Cardiac fibroblast (primary cell): ENCODE measurements around the gene B3GALNT2.

Experiments
- DNase-seq, 2 donors: peaks; one replicate each; pipeline versions ENCODE4 v3.0.0 to v3.0.0-alpha.2; 2010; ENCODE audit warnings: low read depth in 2 of 2
- H3K4me3 ChIP-seq, 2 donors: replicated peaks in 1 of 2; 1 replicate in 1 of 2; 2 replicates in 1 of 2; pipeline ENCODE4 v1.5.1; 2011; ENCODE audit warnings: low read depth in 2 of 2, low read length in 2 of 2, mild to moderate bottlenecking in 2 of 2, moderate library complexity in 1 of 2
- TF ChIP-seq, protein P1 (sequence below): IDR thresholded peaks from one replicate; pipeline ENCODE4 v1.5.1; 2011; ENCODE audit warnings: low read depth, mild to moderate bottlenecking, low read length, inconsistent platforms

Gene B3GALNT2

DNA sequence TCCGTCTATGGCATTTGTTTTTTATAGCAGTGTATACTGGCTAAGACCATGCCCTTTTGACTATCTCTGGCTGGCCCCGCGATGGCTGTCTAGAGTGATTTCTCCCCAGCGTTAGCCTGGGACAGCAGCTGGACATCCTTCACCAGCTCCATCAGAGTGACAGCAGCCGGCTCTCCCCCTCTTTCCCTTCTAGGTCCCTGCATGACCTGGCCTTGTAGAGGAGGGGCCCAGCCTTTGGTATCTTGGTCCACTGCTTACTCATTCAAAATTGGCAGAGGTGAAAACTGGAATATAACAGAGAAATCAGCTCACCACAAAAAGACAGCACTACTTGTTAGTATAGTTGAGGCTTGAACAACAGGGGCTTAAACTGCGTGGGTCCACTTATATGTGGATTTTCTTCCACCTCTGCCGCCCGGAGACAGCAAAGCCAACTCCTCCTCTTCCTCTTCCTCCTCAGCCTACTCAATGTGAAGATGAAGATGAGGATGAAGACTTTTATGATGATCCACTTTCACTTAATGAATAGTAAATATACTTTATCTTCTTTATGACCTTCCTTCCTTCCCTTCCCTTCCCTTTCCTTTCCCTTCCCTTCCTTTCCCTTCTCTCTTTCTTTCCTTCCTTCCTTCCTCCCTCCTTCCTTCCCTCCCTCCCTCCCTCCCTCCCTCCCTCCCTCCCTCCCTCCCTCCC is 29.4 kb upstream of the B3GALNT2 start:
- TF ChIP-seq, protein P1, sequence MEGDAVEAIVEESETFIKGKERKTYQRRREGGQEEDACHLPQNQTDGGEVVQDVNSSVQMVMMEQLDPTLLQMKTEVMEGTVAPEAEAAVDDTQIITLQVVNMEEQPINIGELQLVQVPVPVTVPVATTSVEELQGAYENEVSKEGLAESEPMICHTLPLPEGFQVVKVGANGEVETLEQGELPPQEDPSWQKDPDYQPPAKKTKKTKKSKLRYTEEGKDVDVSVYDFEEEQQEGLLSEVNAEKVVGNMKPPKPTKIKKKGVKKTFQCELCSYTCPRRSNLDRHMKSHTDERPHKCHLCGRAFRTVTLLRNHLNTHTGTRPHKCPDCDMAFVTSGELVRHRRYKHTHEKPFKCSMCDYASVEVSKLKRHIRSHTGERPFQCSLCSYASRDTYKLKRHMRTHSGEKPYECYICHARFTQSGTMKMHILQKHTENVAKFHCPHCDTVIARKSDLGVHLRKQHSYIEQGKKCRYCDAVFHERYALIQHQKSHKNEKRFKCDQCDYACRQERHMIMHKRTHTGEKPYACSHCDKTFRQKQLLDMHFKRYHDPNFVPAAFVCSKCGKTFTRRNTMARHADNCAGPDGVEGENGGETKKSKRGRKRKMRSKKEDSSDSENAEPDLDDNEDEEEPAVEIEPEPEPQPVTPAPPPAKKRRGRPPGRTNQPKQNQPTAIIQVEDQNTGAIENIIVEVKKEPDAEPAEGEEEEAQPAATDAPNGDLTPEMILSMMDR = no peak
- peak; percentile 20 to 45 for DNase-seq

DNA sequence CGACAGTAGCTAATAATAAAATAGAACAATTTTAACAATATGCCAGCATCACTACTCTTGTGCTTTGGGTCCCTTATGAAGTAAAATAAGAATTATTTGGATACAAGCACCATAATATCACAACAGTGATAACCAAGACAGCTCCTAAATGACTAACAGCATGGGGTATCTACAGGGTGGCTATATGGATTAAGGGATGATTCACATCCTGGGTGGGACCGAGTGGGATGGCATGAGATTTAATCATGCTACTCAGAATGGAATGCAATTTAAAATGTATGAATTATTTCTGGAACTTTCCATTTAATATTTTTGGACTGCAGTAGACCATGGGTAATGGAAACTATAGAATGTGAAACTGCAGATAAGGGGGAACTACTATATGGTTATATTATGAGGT is 28.1 kb upstream of the B3GALNT2 start:
- peak; percentile 34 to 75 for DNase-seq
- TF ChIP-seq, protein P1 = no peak
- no peak overlapping the region for H3K4me3 ChIP-seq

More for the DNA sequence above, 29.4 kb upstream of the B3GALNT2 start:
- H3K4me3 ChIP-seq = no peak overlapping the region

DNA sequence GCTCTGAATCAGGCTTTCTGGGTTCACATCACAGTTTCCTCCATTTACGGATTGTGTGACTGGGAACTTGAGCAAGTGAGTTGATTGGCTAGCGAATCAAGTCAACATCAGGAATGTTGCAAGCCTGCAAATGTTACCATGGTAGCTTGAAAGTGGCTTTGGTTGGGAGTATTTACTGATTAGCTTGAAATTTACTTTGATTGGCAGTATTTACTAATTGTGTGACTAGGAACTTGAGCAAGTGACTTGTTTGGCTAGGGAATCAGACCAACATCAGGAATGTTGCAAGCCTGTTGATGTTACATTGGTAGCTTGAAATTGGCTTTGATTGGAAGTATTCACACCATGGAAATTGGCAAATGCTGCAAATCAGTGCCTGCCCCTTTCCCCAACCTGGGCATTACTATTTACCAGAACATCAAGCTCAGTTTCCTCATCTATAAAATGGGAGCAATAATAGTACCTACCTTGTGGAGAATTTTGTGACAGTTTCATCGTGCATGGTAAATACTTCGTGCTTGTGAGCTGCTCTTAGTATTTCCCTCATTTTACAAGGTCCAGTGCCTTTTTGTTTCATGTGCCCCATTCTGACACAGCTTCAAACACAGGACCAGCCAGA is 23.1 kb upstream of the B3GALNT2 start:
- no peak overlapping the region for H3K4me3 ChIP-seq
- peak in 1 of 2 donors; percentile 14 for DNase-seq
- TF ChIP-seq, protein P1 = no peak

DNA sequence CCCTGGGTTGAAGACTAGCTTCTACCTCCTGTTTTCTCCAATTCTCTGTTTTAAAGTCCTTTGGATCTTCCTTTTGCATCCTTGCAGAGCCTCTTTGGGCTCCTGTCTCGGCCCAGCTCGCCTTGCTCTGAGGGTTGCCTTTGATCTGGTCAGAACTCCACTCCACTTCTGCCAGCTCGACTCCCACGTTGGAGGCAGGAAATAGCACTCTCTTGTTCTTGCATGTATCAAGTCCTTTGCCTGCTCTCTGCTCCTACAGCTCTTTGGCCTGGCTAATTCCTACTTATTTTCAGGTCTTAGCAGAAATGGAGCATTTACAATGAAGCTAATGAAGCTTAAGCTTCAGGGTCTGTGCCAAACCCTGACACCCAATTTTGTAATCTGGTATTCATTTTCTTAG is 21.1 kb upstream of the B3GALNT2 start:
- DNase-seq = peak in 1 of 2 donors; percentile 37
- TF ChIP-seq, protein P1 = no peak

DNA sequence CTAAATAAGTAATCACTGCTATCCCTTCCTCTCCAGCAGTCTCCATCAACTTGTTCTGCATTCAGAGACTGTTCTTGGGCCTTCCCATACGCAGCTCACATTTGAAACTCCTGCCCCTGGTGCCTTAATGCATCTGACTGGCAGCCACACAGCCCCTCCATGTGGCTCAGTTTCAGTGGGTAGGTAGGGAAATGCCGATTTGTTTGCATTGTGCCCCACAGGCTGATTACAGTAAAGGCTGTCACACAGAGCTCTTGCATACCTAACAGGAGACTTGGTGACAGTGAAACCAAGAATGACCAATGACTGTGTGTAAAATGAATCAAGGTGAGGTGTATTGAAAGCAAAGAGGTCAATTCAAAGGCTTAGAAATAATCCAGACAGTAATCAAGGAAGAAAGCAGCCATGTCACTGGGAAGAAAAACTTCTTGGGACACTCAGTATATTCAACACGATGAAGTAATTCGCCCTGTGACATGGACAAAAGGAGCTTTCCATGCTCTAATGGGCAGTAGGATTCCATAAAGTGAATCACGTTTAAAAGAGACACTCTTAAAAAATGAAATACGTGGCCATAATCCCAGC is 12.7 kb upstream of the B3GALNT2 start:
- TF ChIP-seq, protein P1 = no peak
- no peak overlapping the region for H3K4me3 ChIP-seq
- no peak for DNase-seq

More for the DNA sequence above, 21.1 kb upstream of the B3GALNT2 start:
- H3K4me3 ChIP-seq = no peak overlapping the region

DNA sequence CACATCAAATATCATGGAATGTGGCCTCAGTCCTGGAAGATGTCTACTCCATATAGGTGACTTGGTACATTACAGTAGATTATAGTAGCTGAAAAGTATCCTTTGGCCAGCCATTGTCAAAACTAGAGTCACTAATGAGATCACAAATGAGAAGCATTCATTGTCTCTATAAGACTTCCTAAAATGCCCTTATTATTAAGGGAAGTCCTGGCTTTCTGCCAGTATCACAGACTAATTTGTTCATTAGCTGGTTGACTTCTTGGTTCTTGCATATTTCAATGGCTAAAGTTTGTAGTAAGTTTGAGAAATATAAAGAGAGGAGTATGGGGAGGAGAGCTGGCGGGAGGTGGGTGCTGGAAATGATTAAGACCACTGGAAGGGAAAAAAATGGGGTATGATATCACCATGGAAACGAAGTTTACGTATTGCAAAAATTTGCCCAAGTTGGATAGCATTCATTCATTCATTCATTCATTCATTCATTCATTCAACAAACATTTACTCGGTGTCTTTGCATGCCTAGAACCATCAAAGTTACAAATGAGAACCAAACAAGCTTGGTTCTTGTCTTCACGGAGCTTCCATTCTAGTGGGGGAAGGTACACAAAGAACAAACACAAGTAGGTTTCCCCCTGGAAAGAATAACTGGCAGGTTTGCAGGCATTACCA is 11.7 kb upstream of the B3GALNT2 start:
- no peak for DNase-seq
- TF ChIP-seq, protein P1 = no peak
- no peak overlapping the region for H3K4me3 ChIP-seq
